Natural killer cell treated with Interleukin-12 subunit alpha and Interleukin-12 subunit beta and Interleukin-15 and Interleukin-18, amount 100 ng/mL, for 72 hours (primary cell): Measurements from ENCODE around the gene COL5A2. TPM values are rescaled to one million over a fixed set of nuclear protein-coding genes. Genes with fewer than 3 reads are reported as not detected.

Experiments
- ATAC-seq, 2 donors: fragments of 150-1000 bp; cut with Tn5 transposase in 1 of 2; sonication (Bioruptor Pico), chemical (Tn5 transposase) in 1 of 2; 2 replicates each; pipeline ENCODE4 v1.10.0; 2021
- DNase-seq: peaks from one replicate; pipeline ENCODE4 v3.0.0; 2022; ENCODE audit warnings: low spot score
- H3K27ac Mint-ChIP-seq, 2 donors: 1 replicate in 1 of 2; 2 replicates in 1 of 2; pipeline ENCODE4 v1.8.0; 2022; ENCODE audit warnings: mixed read lengths in 2 of 2, mild to moderate bottlenecking in 1 of 2, moderate library complexity in 1 of 2
- H3K27me3 Mint-ChIP-seq, 2 donors: 1 replicate in 1 of 2; 2 replicates in 1 of 2; pipeline ENCODE4 v1.8.0; 2022; ENCODE audit warnings: mixed read lengths in 2 of 2
- H3K36me3 Mint-ChIP-seq: one replicate; pipeline ENCODE4 v1.8.0; 2022; ENCODE audit warnings: mixed read lengths
- H3K4me1 Mint-ChIP-seq, 2 donors: 1 replicate in 1 of 2; 2 replicates in 1 of 2; pipeline ENCODE4 v1.8.0; 2022; ENCODE audit warnings: low read depth in 2 of 2, mixed read lengths in 2 of 2, mild to moderate bottlenecking in 1 of 2
- H3K4me3 Mint-ChIP-seq: one replicate; pipeline ENCODE4 v1.8.0; 2022; ENCODE audit warnings: mixed read lengths
- H3K9me3 Mint-ChIP-seq: 2 replicates; pipeline ENCODE4 v1.8.0; 2022; ENCODE audit warnings: mixed read lengths
- total RNA-seq, 2 donors: library from RNA; stranded (reverse); gene quantifications; one replicate each; pipeline ENCODE4 v1.2.3, GENCODE V29; 2022

Gene COL5A2
- total RNA-seq, 2 donors from 2014 or later: 0.14 to 0.53 TPM

GRCh38 chr2:189171956-189172609 is 7.5 kb downstream of the COL5A2 start:
- H3K9me3 Mint-ChIP-seq: peaks cover 4% of the 10 kb centered on the region
- no peak overlapping the region for H3K4me3 Mint-ChIP-seq

GRCh38 chr2:189168856-189169499 is 10.6 kb downstream of the COL5A2 start:
- Mint-ChIP-seq H3K4me3 (no peak overlapping the region), H3K27ac (no peak overlapping the region), H3K4me1 (no peaks in the 10 kb centered on the region), H3K27me3 (no peaks in the 10 kb centered on the region), H3K36me3 (no peaks in the 10 kb centered on the region), H3K9me3 (no peaks in the 10 kb centered on the region)
- ATAC-seq (no peak), DNase-seq (no peak)

More at GRCh38 chr2:189171956-189172609, 7.5 kb downstream of the COL5A2 start:
- no peaks in the 10 kb centered on the region for H3K27me3 Mint-ChIP-seq
- H3K27ac Mint-ChIP-seq: no peak overlapping the region
- no peak for DNase-seq
- ATAC-seq: no peak
- H3K4me1 Mint-ChIP-seq: no peaks in the 10 kb centered on the region
- H3K36me3 Mint-ChIP-seq: no peaks in the 10 kb centered on the region

- ATAC-seq (no peak), DNase-seq (no peak)
- Mint-ChIP-seq H3K27me3 (no peaks in the 10 kb centered on the region), H3K4me3 (no peak overlapping the region), H3K9me3 (no peaks in the 10 kb centered on the region), H3K36me3 (no peaks in the 10 kb centered on the region), H3K27ac (no peak overlapping the region), H3K4me1 (no peaks in the 10 kb centered on the region)
Measured at GRCh38 chr2:189165656-189166380, 13.7 kb downstream of the COL5A2 start.

DNA sequence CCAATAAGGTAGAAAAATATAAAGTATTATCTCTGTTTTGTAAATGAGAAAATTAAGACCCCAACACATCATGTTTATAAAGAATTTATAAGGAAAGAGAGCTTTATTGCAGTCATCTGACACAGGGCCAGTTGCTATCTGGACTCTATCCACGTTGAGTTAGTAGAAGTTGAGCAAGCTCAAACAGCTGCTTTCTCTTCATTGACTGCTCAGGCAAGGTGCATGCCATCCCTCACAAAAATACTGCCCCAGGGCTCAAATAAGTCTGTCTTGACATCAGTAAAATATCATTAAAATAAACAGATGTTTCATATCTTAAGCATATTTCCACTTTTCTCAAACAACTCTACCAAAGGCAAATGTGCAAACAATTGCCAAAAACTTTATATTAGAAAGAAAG is 14.8 kb downstream of the COL5A2 start:
- no peak for ATAC-seq
- no peaks in the 10 kb centered on the region for H3K9me3 Mint-ChIP-seq
- no peaks in the 10 kb centered on the region for H3K27me3 Mint-ChIP-seq
- no peaks in the 10 kb centered on the region for H3K4me1 Mint-ChIP-seq
- H3K4me3 Mint-ChIP-seq: no peak overlapping the region
- no peak overlapping the region for H3K27ac Mint-ChIP-seq
- DNase-seq: no peak
- no peaks in the 10 kb centered on the region for H3K36me3 Mint-ChIP-seq

GRCh38 chr2:189163889-189164288 is 15.7 kb downstream of the COL5A2 start:
- H3K9me3 Mint-ChIP-seq: no peaks in the 10 kb centered on the region

DNA sequence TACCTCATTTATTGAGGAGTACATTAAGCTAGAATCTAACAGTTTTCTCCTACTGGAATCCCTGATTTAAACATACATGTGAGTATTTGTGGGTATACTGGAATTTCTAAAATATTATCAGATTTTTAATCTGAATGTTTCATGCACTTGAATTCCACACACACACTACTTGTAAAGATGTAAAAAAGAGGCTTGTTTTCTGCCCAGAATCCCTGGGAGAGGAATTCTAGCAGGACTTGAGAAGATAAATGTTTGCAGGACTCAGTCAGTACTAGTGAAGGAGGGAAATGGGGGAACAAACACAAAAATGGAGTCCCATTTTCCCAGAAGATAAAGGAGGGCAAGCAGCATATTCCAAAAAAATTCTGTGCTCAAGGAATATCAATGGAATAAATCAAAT is 17.0 kb downstream of the COL5A2 start:
- Mint-ChIP-seq H3K27ac (no peak overlapping the region), H3K36me3 (no peaks in the 10 kb centered on the region), H3K4me3 (no peak overlapping the region), H3K27me3 (no peaks in the 10 kb centered on the region), H3K4me1 (no peaks in the 10 kb centered on the region), H3K9me3 (no peaks in the 10 kb centered on the region)
- DNase-seq: no peak
- ATAC-seq: no peak

More at GRCh38 chr2:189163889-189164288, 15.7 kb downstream of the COL5A2 start:
- H3K27ac Mint-ChIP-seq: no peak overlapping the region
- H3K4me3 Mint-ChIP-seq: no peak overlapping the region
- DNase-seq: no peak
- ATAC-seq: no peak
- H3K36me3 Mint-ChIP-seq: no peaks in the 10 kb centered on the region
- H3K4me1 Mint-ChIP-seq: no peaks in the 10 kb centered on the region
- H3K27me3 Mint-ChIP-seq: no peaks in the 10 kb centered on the region

DNA sequence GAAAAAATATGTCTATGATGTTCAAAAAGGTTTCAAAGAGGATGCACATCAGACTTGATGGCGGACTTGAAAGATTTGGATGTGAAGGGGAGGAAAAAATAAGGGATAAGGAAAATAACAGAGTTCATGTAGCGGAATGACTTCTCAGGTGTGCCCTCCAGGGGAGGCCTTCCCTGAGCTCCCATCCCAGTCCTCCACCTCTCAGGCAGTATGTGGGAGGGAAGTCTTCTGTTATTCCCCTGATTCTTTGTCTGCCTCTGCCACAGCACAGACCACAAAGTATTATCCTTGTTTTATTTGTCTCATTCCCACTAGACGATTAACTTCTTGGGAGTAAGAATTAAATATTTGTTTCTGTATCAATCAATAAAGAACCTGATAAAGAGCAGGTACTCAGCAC is 17.7 kb downstream of the COL5A2 start:
- no peaks in the 10 kb centered on the region for H3K4me1 Mint-ChIP-seq
- no peak overlapping the region for H3K27ac Mint-ChIP-seq
- no peaks in the 10 kb centered on the region for H3K36me3 Mint-ChIP-seq
- H3K27me3 Mint-ChIP-seq: no peaks in the 10 kb centered on the region
- H3K4me3 Mint-ChIP-seq: no peak overlapping the region
- no peak for DNase-seq
- ATAC-seq: no peak
- H3K9me3 Mint-ChIP-seq: no peaks in the 10 kb centered on the region

- H3K27ac Mint-ChIP-seq: no peak overlapping the region
- H3K4me3 Mint-ChIP-seq: no peak overlapping the region
- no peaks in the 10 kb centered on the region for H3K36me3 Mint-ChIP-seq
- no peaks in the 10 kb centered on the region for H3K27me3 Mint-ChIP-seq
- DNase-seq (no peak), ATAC-seq (no peak)
- H3K9me3 Mint-ChIP-seq: no peaks in the 10 kb centered on the region
- no peaks in the 10 kb centered on the region for H3K4me1 Mint-ChIP-seq
Measured at GRCh38 chr2:189159717-189160116, 19.8 kb downstream of the COL5A2 start.

DNA sequence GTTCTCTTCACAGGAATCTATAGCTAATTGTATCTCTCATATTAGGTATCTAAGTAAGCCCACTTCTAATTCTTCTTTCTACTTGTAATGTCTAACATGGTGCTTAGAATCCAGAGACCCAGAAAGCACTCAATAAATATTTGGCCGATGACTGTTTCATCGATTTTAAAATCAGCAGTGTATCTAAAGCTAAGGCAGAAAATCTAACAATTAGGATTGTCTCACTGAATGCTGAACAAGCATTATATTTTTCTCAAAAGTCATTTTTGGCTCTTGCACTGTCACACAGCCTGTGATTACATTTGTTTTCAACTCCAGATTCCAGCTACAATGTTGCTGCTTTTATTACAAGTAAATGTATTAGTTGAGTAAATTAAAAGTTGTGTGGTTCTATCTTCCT is 20.3 kb downstream of the COL5A2 start:
- no peaks in the 10 kb centered on the region for H3K36me3 Mint-ChIP-seq
- no peak overlapping the region for H3K27ac Mint-ChIP-seq
- H3K4me1 Mint-ChIP-seq: no peaks in the 10 kb centered on the region
- DNase-seq (no peak), ATAC-seq (no peak)
- no peaks in the 10 kb centered on the region for H3K27me3 Mint-ChIP-seq
- no peak overlapping the region for H3K4me3 Mint-ChIP-seq
- H3K9me3 Mint-ChIP-seq: no peaks in the 10 kb centered on the region

- ATAC-seq (no peak), DNase-seq (no peak)
- no peaks in the 10 kb centered on the region for H3K36me3 Mint-ChIP-seq
- H3K4me1 Mint-ChIP-seq: no peaks in the 10 kb centered on the region
- no peak overlapping the region for H3K4me3 Mint-ChIP-seq
- no peaks in the 10 kb centered on the region for H3K9me3 Mint-ChIP-seq
- no peaks in the 10 kb centered on the region for H3K27me3 Mint-ChIP-seq
- no peak overlapping the region for H3K27ac Mint-ChIP-seq
Measured at GRCh38 chr2:189157939-189158338, 21.6 kb downstream of the COL5A2 start.

GRCh38 chr2:189157456-189157855 is 22.1 kb downstream of the COL5A2 start:
- no peaks in the 10 kb centered on the region for H3K9me3 Mint-ChIP-seq
- no peaks in the 10 kb centered on the region for H3K27me3 Mint-ChIP-seq
- no peak overlapping the region for H3K4me3 Mint-ChIP-seq
- ATAC-seq (no peak), DNase-seq (no peak)
- H3K36me3 Mint-ChIP-seq: no peaks in the 10 kb centered on the region
- no peaks in the 10 kb centered on the region for H3K4me1 Mint-ChIP-seq
- no peak overlapping the region for H3K27ac Mint-ChIP-seq

GRCh38 chr2:189155795-189156194 is 23.8 kb downstream of the COL5A2 start:
- H3K27ac Mint-ChIP-seq: no peak overlapping the region
- H3K9me3 Mint-ChIP-seq: no peaks in the 10 kb centered on the region
- ATAC-seq (no peak), DNase-seq (no peak)
- no peaks in the 10 kb centered on the region for H3K4me1 Mint-ChIP-seq
- H3K36me3 Mint-ChIP-seq: no peaks in the 10 kb centered on the region
- no peaks in the 10 kb centered on the region for H3K27me3 Mint-ChIP-seq
- no peak overlapping the region for H3K4me3 Mint-ChIP-seq

- H3K27me3 Mint-ChIP-seq: no peaks in the 10 kb centered on the region
- H3K9me3 Mint-ChIP-seq: no peaks in the 10 kb centered on the region
- no peaks in the 10 kb centered on the region for H3K36me3 Mint-ChIP-seq
- DNase-seq (no peak), ATAC-seq (no peak)
- H3K27ac Mint-ChIP-seq: no peak overlapping the region
- H3K4me3 Mint-ChIP-seq: no peak overlapping the region
- H3K4me1 Mint-ChIP-seq: no peaks in the 10 kb centered on the region
Measured at GRCh38 chr2:189153619-189154018, 25.9 kb downstream of the COL5A2 start.

GRCh38 chr2:189152483-189152882 is 27.1 kb downstream of the COL5A2 start:
- Mint-ChIP-seq H3K4me1 (no peaks in the 10 kb centered on the region), H3K4me3 (no peak overlapping the region), H3K27ac (no peak overlapping the region), H3K9me3 (peaks cover 3% of the 10 kb centered on the region), H3K36me3 (no peaks in the 10 kb centered on the region), H3K27me3 (no peaks in the 10 kb centered on the region)
- no peak for ATAC-seq
- no peak for DNase-seq
